ENCODE results near the gene CZIB.

Gene CZIB

GRCh38 chr1:53197291-53198200 is 22.9 kb downstream of the CZIB start:
- DNase-seq (ENCODE audit: insufficient read length, low spot score): no peak
- TF ChIP-seq, protein P1, sequence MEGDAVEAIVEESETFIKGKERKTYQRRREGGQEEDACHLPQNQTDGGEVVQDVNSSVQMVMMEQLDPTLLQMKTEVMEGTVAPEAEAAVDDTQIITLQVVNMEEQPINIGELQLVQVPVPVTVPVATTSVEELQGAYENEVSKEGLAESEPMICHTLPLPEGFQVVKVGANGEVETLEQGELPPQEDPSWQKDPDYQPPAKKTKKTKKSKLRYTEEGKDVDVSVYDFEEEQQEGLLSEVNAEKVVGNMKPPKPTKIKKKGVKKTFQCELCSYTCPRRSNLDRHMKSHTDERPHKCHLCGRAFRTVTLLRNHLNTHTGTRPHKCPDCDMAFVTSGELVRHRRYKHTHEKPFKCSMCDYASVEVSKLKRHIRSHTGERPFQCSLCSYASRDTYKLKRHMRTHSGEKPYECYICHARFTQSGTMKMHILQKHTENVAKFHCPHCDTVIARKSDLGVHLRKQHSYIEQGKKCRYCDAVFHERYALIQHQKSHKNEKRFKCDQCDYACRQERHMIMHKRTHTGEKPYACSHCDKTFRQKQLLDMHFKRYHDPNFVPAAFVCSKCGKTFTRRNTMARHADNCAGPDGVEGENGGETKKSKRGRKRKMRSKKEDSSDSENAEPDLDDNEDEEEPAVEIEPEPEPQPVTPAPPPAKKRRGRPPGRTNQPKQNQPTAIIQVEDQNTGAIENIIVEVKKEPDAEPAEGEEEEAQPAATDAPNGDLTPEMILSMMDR (IDR thresholded peaks at IDR 0.05; ENCODE audit: insufficient read depth, missing control alignments): no peak
- no peak for FAIRE-seq

- DNase-seq (ENCODE audit: insufficient read length, low spot score) (peak; percentile 92), FAIRE-seq (no peak)
- TF ChIP-seq, protein P1 (IDR thresholded peaks at IDR 0.05; ENCODE audit: insufficient read depth, missing control alignments): no peak
These were observed 23.7 kb downstream of the CZIB start, which contains the start of gene CPT2 for GRCh38 chr1:53196485-53197290. CPT2 (plus strand) TSS chr1:53196824; CDS start chr1:53196944, 120 bp downstream.

DNA sequence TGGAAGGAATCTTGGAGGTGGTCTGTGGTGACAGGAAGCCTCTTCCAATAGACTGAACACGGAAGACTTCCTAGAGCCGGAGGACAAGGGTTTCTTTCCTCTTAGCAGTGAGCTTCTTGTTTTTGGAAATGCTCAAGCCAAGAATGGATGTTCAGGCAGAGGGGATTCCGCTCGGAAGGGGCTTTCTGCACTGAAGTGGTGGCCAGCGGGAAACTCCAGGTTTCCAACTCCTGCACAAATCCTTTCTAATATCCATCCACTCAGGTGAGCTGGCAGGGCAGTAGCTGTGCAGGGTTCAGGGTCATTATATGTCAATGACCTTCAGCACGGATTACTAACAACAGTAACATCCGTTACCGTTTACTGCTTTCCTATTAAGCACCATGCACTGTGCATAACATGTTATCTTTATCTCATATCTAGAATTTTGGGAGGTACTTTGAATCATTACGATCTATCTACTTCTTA is 24.4 kb downstream of the CZIB start:
- DNase-seq (ENCODE audit: insufficient read length, low spot score): no peak
- TF ChIP-seq, protein P1 (IDR thresholded peaks at IDR 0.05; ENCODE audit: insufficient read depth, missing control alignments): no peak
- no peak for FAIRE-seq

DNA sequence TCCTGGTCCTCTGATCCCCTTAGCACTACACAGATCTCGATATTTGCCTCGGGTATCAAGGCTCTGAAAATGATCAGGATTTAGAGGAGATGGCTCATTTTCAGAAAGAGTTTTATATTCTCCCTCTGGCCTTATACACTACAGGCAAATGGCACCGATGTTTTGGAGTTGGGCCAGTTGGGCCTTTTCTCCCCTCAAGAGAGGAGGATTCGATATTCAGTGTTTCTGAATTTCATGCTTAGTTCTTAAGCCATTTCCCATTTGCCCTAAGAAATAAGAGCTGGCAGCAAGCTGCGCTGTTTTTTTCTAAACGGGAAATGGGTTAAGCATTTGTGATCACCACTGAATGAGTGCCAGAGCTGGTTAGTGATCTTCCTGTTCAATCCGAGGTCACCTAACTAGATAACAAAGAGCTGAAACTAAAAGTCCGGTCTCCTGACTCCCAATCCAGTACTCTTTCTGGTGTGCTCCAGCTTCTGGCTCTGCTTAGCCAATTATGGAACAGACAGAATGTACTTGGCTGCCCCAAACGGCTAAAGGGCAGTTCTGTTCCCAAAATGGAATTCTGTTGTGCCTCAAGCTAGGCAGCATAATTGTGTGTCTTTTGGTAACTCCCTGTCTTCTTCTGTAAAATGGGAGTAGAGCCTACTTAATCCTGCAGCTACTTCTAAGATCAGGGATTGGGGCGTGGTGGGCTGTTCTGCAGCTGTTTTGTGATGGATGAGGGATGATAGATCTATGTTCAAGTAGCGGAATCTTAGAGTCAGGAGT is 25.0 kb downstream of the CZIB start:
- TF ChIP-seq, protein P1 (IDR thresholded peaks at IDR 0.05; ENCODE audit: insufficient read depth, missing control alignments): no peak
- DNase-seq (ENCODE audit: insufficient read length, low spot score): no peak
- FAIRE-seq: no peak

- TF ChIP-seq, protein P1 (IDR thresholded peaks at IDR 0.05; ENCODE audit: insufficient read depth, missing control alignments): no peak
- FAIRE-seq (no peak), DNase-seq (ENCODE audit: insufficient read length, low spot score) (no peak)
These were observed 30.2 kb downstream of the CZIB start for GRCh38 chr1:53190210-53190611.

DNA sequence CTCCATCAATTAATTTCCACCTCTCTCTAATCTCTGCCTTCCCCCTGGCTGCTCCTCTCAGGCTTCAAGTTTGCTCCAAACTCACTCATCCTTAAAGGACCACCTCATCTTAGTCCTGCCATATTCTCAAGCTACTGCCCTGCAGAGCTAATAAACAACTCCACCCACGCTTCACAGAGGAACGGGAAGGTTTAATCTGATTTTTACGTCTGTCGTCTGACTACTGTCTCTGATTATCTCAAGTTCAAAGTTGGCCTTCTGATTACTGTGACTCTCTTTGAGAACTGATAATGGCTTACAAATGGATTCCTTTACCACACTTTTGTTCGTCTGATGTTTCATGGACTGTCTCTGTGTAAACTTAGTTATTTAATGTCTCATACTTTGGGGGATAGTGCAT is 31.4 kb downstream of the CZIB start:
- TF ChIP-seq, protein P1 (IDR thresholded peaks at IDR 0.05; ENCODE audit: insufficient read depth, missing control alignments): no peak
- no peak for FAIRE-seq
- no peak for DNase-seq (ENCODE audit: insufficient read length, low spot score)

All from D721Med (cell line).